H9 (cell line): ENCODE measurements around the gene AHSP. TPM values are rescaled to one million over a fixed set of nuclear protein-coding genes. Genes with fewer than 3 reads are reported as not detected.

Experiments used
- DNase-seq: peaks from one replicate; pipeline ENCODE4 v3.0.0-alpha.2; 2017
- H2AFZ ChIP-seq: one replicate; pipeline ENCODE4 v1.6.1; 2013; ENCODE audit warnings: mild to moderate bottlenecking, low read length, control low read depth, moderate library complexity
- H2AK5ac ChIP-seq: 2 replicates; pipeline ENCODE4 v1.6.1; 2013; ENCODE audit warnings: low read length, control low read depth, mixed read lengths; ENCODE audit not compliant: insufficient read length
- H2BK120ac ChIP-seq: one replicate; pipeline ENCODE4 v1.6.1; 2013; ENCODE audit warnings: low read depth, mild to moderate bottlenecking, low read length, control low read depth, inconsistent platforms; ENCODE audit not compliant: poor library complexity, severe bottlenecking
- H2BK12ac ChIP-seq: 2 replicates; pipeline ENCODE4 v1.6.1; 2013; ENCODE audit warnings: low read length, control low read depth, mixed read lengths, low read depth; ENCODE audit not compliant: insufficient read length
- H2BK15ac ChIP-seq: 2 replicates; pipeline ENCODE4 v1.6.1; 2013; ENCODE audit warnings: low read depth, low read length, control low read depth
- H2BK20ac ChIP-seq: one replicate; pipeline ENCODE4 v1.6.1; 2013; ENCODE audit warnings: low read depth, mild to moderate bottlenecking, low read length, control low read depth, inconsistent platforms; ENCODE audit not compliant: poor library complexity, severe bottlenecking
- H2BK5ac ChIP-seq: 2 replicates; pipeline ENCODE4 v1.6.1; 2013; ENCODE audit warnings: low read length, control low read depth, mixed read lengths; ENCODE audit not compliant: insufficient read length
- H3K14ac ChIP-seq: 2 replicates; pipeline ENCODE4 v1.6.1; 2013; ENCODE audit warnings: low read length, control low read depth; ENCODE audit not compliant: insufficient read depth
- H3K18ac ChIP-seq: 2 replicates; pipeline ENCODE4 v1.6.1; 2013; ENCODE audit warnings: low read depth, mild to moderate bottlenecking, mixed read lengths, low read length, control low read depth; ENCODE audit not compliant: insufficient read length
- H3K23ac ChIP-seq: 2 replicates; pipeline ENCODE4 v1.6.1; 2013; ENCODE audit warnings: low read length, control low read depth, mixed read lengths, low read depth; ENCODE audit not compliant: insufficient read length
- H3K23me2 ChIP-seq: 2 replicates; pipeline ENCODE4 v1.6.1; 2013; ENCODE audit warnings: low read depth, mild to moderate bottlenecking, mixed read lengths, low read length, control low read depth; ENCODE audit not compliant: insufficient read length, poor library complexity, severe bottlenecking
- H3K27ac ChIP-seq: 2 replicates; pipeline ENCODE4 v1.5.1; 2013; ENCODE audit warnings: low read length, control low read depth, mixed read lengths, low read depth; ENCODE audit not compliant: insufficient read length
- H3K27me3 ChIP-seq: 2 replicates; pipeline ENCODE4 v1.6.1; 2013; ENCODE audit warnings: low read length, control low read depth, inconsistent platforms; ENCODE audit not compliant: insufficient read depth
- H3K4ac ChIP-seq: 2 replicates; pipeline ENCODE4 v1.6.1; 2013; ENCODE audit warnings: low read depth, mild to moderate bottlenecking, control low read depth, inconsistent platforms, low read length, moderate library complexity
- H3K4me1 ChIP-seq: 2 replicates; pipeline ENCODE4 v1.6.1; 2013; ENCODE audit warnings: low read length, control low read depth, inconsistent platforms; ENCODE audit not compliant: insufficient read depth
- H3K4me2 ChIP-seq: 2 replicates; pipeline ENCODE4 v1.6.1; 2013; ENCODE audit warnings: low read length, control low read depth, mixed read lengths; ENCODE audit not compliant: insufficient read length, insufficient read depth
- H3K56ac ChIP-seq: 2 replicates; pipeline ENCODE4 v1.6.1; 2013; ENCODE audit warnings: low read depth, mild to moderate bottlenecking, mixed read lengths, low read length, control low read depth; ENCODE audit not compliant: insufficient read length
- H3K79me1 ChIP-seq: 2 replicates; pipeline ENCODE4 v1.6.1; 2013; ENCODE audit warnings: low read depth, mild to moderate bottlenecking, moderate library complexity, low read length, control low read depth, inconsistent platforms; ENCODE audit not compliant: insufficient read depth, poor library complexity, severe bottlenecking
- H3K79me2 ChIP-seq: 2 replicates; pipeline ENCODE4 v1.6.1; 2013; ENCODE audit warnings: low read length, control low read depth, inconsistent platforms; ENCODE audit not compliant: insufficient read depth
- H3K9ac ChIP-seq: 2 replicates; pipeline ENCODE4 v1.6.1; 2013; ENCODE audit warnings: low read length, control low read depth, mixed read lengths; ENCODE audit not compliant: insufficient read length; ENCODE audit errors: extremely low read depth
- H3K9me3 ChIP-seq: one replicate; pipeline ENCODE4 v1.6.1; 2013; ENCODE audit warnings: low read depth, low read length, inconsistent platforms; ENCODE audit not compliant: control insufficient read depth
- H3T11ph ChIP-seq: one replicate; pipeline ENCODE4 v1.6.1; 2013; ENCODE audit warnings: mild to moderate bottlenecking, low read length, control low read depth, inconsistent platforms
- H4K20me1 ChIP-seq: one replicate; pipeline ENCODE4 v1.6.1; 2013; ENCODE audit not compliant: control insufficient read depth, insufficient read length, insufficient read depth
- H4K5ac ChIP-seq: 2 replicates; pipeline ENCODE4 v1.6.1; 2013; ENCODE audit warnings: low read depth, mild to moderate bottlenecking, mixed read lengths, low read length, control low read depth; ENCODE audit not compliant: insufficient read length
- H4K8ac ChIP-seq: replicated peaks from 2 replicates; pipeline ENCODE4 v1.6.1; 2013; ENCODE audit warnings: low read length, control low read depth, mixed read lengths, low read depth; ENCODE audit not compliant: insufficient read length
- H4K91ac ChIP-seq: 2 replicates; pipeline ENCODE4 v1.6.1; 2013; ENCODE audit warnings: low read depth, mild to moderate bottlenecking, moderate library complexity, mixed read lengths, low read length, control low read depth; ENCODE audit not compliant: insufficient read length
- H3K27ac Mint-ChIP-seq, 3 experiments: 2 replicates in 2 of 3; 3 replicates in 1 of 3; pipeline ENCODE4 v1.8.0; 2020 to 2021; ENCODE audit warnings: mixed read lengths in 3 of 3, mild to moderate bottlenecking in 1 of 3, moderate library complexity in 1 of 3
- H3K27me3 Mint-ChIP-seq: 2 replicates; pipeline ENCODE4 v1.8.0; 2021; ENCODE audit warnings: low read depth, mild to moderate bottlenecking, moderate library complexity, mixed read lengths
- H3K36me3 Mint-ChIP-seq, 3 experiments: 2 replicates in 2 of 3; 3 replicates in 1 of 3; pipeline ENCODE4 v1.8.0; 2020 to 2021; ENCODE audit warnings: low read depth in 3 of 3, mixed read lengths in 3 of 3; ENCODE audit not compliant: insufficient read depth in 1 of 3
- H3K4me1 Mint-ChIP-seq, 2 experiments: 2 replicates each; pipeline ENCODE4 v1.8.0; 2020; ENCODE audit warnings: mixed read lengths in 2 of 2
- H3K4me3 Mint-ChIP-seq, 2 experiments: 2 replicates in 1 of 2; 3 replicates in 1 of 2; pipeline ENCODE4 v1.8.0; 2020 to 2021; ENCODE audit warnings: mild to moderate bottlenecking in 2 of 2, mixed read lengths in 2 of 2, moderate library complexity in 1 of 2
- H3K9me3 Mint-ChIP-seq, 2 experiments: 2 replicates in 1 of 2; 3 replicates in 1 of 2; pipeline ENCODE4 v1.8.0; 2020; ENCODE audit warnings: mild to moderate bottlenecking in 2 of 2, mixed read lengths in 2 of 2, moderate library complexity in 1 of 2
- WGBS: extraction: QIAGEN DNeasy Blood & Tissue Kit; methylation state at CpG from one replicate; pipeline ENCODE4 v1.1.7; 2013; ENCODE audit warnings: missing lambda C conversion rate, low lambda C conversion rate, mixed read lengths; ENCODE audit not compliant: insufficient read length; ENCODE audit errors: extremely low coverage; 5-methylcytosine and 5-hydroxymethylcytosine counted together
- total RNA-seq: library from RNA; stranded (reverse); gene quantifications from 2 replicates; pipeline ENCODE4 v1.2.1, GENCODE V29; 2021
- TF ChIP-seq, protein P1 (sequence below): fragments of 200-600 bp; sonication (generic); conservative IDR thresholded peaks from 3 replicates; pipeline ENCODE4 v1.8.0; 2021; ENCODE audit warnings: antibody characterized with exemption, mild to moderate bottlenecking

The AHSP gene
- total RNA-seq, 1 experiment from 2014 or later = not detected

GRCh38 chr16:31489298-31489564, 38.5 kb upstream of the AHSP start:
- Histone ChIP-seq H2BK15ac (no peak overlapping the region), H2BK20ac (no peak overlapping the region), H3K27me3 (peaks cover 13% of the 10 kb centered on the region; the same call in 1 of the 2 replicates), H3K4me2 (no peak overlapping the region), H3K23ac (no peak overlapping the region), H4K91ac (no peak overlapping the region), H3K79me1 (no peaks in the 10 kb centered on the region), H3K9me3 (no peaks in the 10 kb centered on the region), H3T11ph (no peak overlapping the region), H3K4ac (no peak overlapping the region), H2BK5ac (no peak overlapping the region), H2AK5ac (no peak overlapping the region), H4K5ac (no peak overlapping the region), H3K79me2 (no peaks in the 10 kb centered on the region), H3K14ac (no peak overlapping the region), H3K56ac (no peak overlapping the region), H3K18ac (no peak overlapping the region), H4K8ac (no peak overlapping the region), H3K23me2 (peaks cover 11% of the 10 kb centered on the region), H3K9ac (no peak overlapping the region), H2BK120ac (no peak overlapping the region), H3K27ac (no peak overlapping the region), H2BK12ac (no peak overlapping the region), H2AFZ (no peak overlapping the region), H4K20me1 (no peaks in the 10 kb centered on the region), H3K4me1 (no peaks in the 10 kb centered on the region)
- H3K27me3 Mint-ChIP-seq = peaks cover 52% of the 10 kb centered on the region
- peaks cover 17 to 36% (median 23%) of the 10 kb centered on the region in 3 experiments for H3K36me3 Mint-ChIP-seq
- DNase-seq = no peak
- H3K9me3 Mint-ChIP-seq = peaks cover 0 to 2% of the 10 kb centered on the region in 2 experiments; a peak in 1 of 5 replicates
- peak overlapping the region; percentile 43 to 68; a peak in 3 of 5 replicates for H3K4me3 Mint-ChIP-seq
- H3K27ac Mint-ChIP-seq = no peak overlapping the region
- peaks cover 8 to 11% of the 10 kb centered on the region in 2 experiments for H3K4me1 Mint-ChIP-seq
- TF ChIP-seq, protein P1, sequence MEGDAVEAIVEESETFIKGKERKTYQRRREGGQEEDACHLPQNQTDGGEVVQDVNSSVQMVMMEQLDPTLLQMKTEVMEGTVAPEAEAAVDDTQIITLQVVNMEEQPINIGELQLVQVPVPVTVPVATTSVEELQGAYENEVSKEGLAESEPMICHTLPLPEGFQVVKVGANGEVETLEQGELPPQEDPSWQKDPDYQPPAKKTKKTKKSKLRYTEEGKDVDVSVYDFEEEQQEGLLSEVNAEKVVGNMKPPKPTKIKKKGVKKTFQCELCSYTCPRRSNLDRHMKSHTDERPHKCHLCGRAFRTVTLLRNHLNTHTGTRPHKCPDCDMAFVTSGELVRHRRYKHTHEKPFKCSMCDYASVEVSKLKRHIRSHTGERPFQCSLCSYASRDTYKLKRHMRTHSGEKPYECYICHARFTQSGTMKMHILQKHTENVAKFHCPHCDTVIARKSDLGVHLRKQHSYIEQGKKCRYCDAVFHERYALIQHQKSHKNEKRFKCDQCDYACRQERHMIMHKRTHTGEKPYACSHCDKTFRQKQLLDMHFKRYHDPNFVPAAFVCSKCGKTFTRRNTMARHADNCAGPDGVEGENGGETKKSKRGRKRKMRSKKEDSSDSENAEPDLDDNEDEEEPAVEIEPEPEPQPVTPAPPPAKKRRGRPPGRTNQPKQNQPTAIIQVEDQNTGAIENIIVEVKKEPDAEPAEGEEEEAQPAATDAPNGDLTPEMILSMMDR = no peak
- WGBS = no CpG with 5 or more reads among the region's 7 CpGs
